TTC549 (cell line): ENCODE measurements around the gene HSPA5.
"Not testable (repeated sequence)": the region's sequence is repeated elsewhere in the genome, so short reads cannot be mapped to it uniquely, and the experiment has no call there.

Source experiments
- FAIRE-seq: peaks from 2 replicates; lab custom pipeline; 2012; peaks lifted over from hg19 to GRCh38; lab: Jason Lieb, UNC

The HSPA5 gene

GRCh38 chr9:125241863-125242739 is 958 bp upstream of the HSPA5 start:
- no peak for FAIRE-seq

- no peak for FAIRE-seq
Measured at GRCh38 chr9:125240649-125240999, 519 bp downstream of the HSPA5 start.

GRCh38 chr9:125239631-125240597 is 1.2 kb downstream of the HSPA5 start:
- no peak for FAIRE-seq

GRCh38 chr9:125238915-125239446 is 2.2 kb downstream of the HSPA5 start:
- no peak for FAIRE-seq

- no peak for FAIRE-seq
Measured at GRCh38 chr9:125238127-125238914, 2.8 kb downstream of the HSPA5 start.

GRCh38 chr9:125236520-125237159 is 4.5 kb downstream of the HSPA5 start:
- not testable (repeated sequence) for FAIRE-seq

- no peak for FAIRE-seq
Measured at GRCh38 chr9:125235804-125236519, 5.2 kb downstream of the HSPA5 start.

GRCh38 chr9:125234099-125234498 is 7.0 kb downstream of the HSPA5 start:
- FAIRE-seq = not testable (repeated sequence)

- peak; percentile 41 for FAIRE-seq
Measured at GRCh38 chr9:125233678-125234077, 7.5 kb downstream of the HSPA5 start.

GRCh38 chr9:125227761-125228160 is 13.4 kb downstream of the HSPA5 start:
- no peak for FAIRE-seq

- not testable (repeated sequence) for FAIRE-seq
Measured at GRCh38 chr9:125224858-125225257, 16.3 kb downstream of the HSPA5 start.

GRCh38 chr9:125218621-125219020 is 22.5 kb downstream of the HSPA5 start:
- no peak for FAIRE-seq

- no peak for FAIRE-seq
Measured at GRCh38 chr9:125214186-125214585, 27.0 kb downstream of the HSPA5 start.

- FAIRE-seq = no peak
Measured at GRCh38 chr9:125204477-125204876, 36.7 kb downstream of the HSPA5 start.

GRCh38 chr9:125202846-125203618 is 38.1 kb downstream of the HSPA5 start:
- FAIRE-seq = no peak

- FAIRE-seq = no peak
Measured at GRCh38 chr9:125200216-125201047, 40.7 kb downstream of the HSPA5 start, which contains the start of gene RABEPK. Gene RABEPK, plus strand, starts transcription at chr9:125200542. Its CDS starts 2,472 bp downstream, at chr9:125203014.

- FAIRE-seq = not testable (repeated sequence)
Measured at GRCh38 chr9:125195591-125195990, 45.6 kb downstream of the HSPA5 start.

- FAIRE-seq = not testable (repeated sequence)
Measured at GRCh38 chr9:125194466-125194865, 46.7 kb downstream of the HSPA5 start.

- no peak for FAIRE-seq
Measured at GRCh38 chr9:125190361-125190801, 50.8 kb downstream of the HSPA5 start.
